Spleen (tissue), 7 donors: ENCODE data around the gene PSPC1.

Experiments used
- CTCF ChIP-seq, 11 experiments: fragments of 200-600 bp in 7 of 11; fragments of 450-650 bp in 4 of 11; sonication (generic) in 4 of 11; IDR thresholded peaks in 8 of 11; conservative IDR thresholded peaks in 3 of 11; 1 replicate in 7 of 11; 2 replicates in 4 of 11; pipeline versions ENCODE4 v1.4.0 to v1.8.0; 2016 to 2021; ENCODE audit warnings: antibody characterized with exemption in 11 of 11, inconsistent platforms in 4 of 11, mild to moderate bottlenecking in 1 of 11
- POLR2AphosphoS5 ChIP-seq, 3 donors: sonication (generic); formaldehyde crosslinking; IDR thresholded peaks; one replicate each; pipeline ENCODE4 v1.5.1; 2017; ENCODE audit warnings: antibody characterized with exemption in 3 of 3
- donor health status: DM: no; HTN: no; CAD: no; lungs with moderate emphysema.
- donor health status: DM: no; HTN: no; CAD: no.
- donor health status: DM: no; HTN: no; CAD: no.

DNA sequence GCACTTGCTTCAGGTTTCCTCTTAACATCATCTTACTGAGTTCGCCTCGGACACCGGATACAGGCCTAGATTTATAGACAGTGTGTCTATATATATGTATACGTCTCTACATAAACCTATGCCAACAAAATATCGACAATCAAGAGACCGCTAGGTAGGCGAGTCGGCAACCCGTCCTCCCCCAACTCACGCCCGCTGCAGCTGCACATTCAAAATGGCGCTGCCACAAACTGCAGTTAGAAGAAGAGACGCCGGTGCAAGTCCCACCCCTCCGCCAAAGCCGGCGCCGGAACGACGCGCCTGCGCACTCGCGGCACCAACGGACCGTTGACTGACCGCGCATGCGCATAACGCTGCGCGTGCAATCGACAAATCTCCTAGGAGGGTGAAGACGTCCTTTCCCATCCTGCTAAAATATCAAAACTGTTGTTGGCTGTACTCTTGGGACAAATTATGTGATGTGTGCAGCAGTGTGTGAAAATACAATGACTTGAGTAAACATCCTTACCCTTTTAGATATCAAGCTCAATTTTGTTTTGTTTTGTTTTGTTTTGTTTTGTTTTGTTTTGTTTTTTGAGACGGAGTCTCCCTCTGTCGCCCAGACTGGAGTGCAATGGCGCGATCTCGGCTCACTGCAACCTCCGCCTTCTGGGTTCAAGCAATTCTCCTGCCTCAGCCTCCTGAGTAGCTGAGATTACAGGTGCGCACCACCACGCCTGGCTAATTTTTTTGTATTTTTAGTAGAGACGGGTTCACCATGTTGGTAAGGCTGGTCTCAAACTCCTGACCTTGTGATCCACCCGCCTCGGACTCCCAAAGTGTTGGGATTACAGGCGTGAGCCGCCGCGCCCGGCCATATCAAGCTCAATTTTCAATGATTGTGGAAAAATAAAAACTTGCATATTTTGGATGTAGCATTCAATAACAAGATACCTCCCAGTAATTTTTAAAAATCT lies at the start of gene PSPC1:
- TF ChIP-seq CTCF (IDR thresholded peaks at IDR 0.05 in 8 of 11, conservative IDR thresholded peaks at IDR 0.05 in 3 of 11) (peak in 2 of 11 experiments; percentile 18 to 43), POLR2AphosphoS5 (IDR thresholded peaks at IDR 0.05) (peak; percentile 94 to 97 (median 95))
